K562 (cell line): ENCODE results near the gene BAD. TPM values are rescaled to one million over a fixed set of nuclear protein-coding genes. Genes with fewer than 3 reads are reported as not detected.

ENCODE experiments used
- ATAC-seq: fragments of 200-7000 bp; cut with Tn5 transposase; 3 replicates; pipeline ENCODE4 v1.9.1; 2020; ENCODE audit warnings: moderate library complexity
- BruUV-seq: library from RNA; stranded (reverse); fragments of 400-500 nt; replicated peaks from 2 replicates; lab custom pipeline; 2021; lab: Mats Ljungman, UMichigan
- CTCF ChIA-PET: fragments of 300-600 bp; formaldehyde crosslinking; extraction: SDS; loops from one replicate; lab custom pipeline; 2021; ENCODE audit warnings: low intra/inter-chr PET ratio; lab: Yijun Ruan, JAX
- POLR2A ChIA-PET: fragments of 300-600, 350-650 bp; sonication (Branson Sonifier 250); formaldehyde crosslinking; extraction: SDS; loops from one replicate; lab custom pipeline; 2021; ENCODE audit warnings: antibody characterized with exemption, inconsistent platforms; lab: Yijun Ruan, JAX
- DNase-seq, 4 experiments: peaks; one replicate each; pipeline versions ENCODE4 v3.0.0 to v3.0.0-alpha.2; 2011 to 2018; ENCODE audit warnings: low spot score in 3 of 4, mixed read lengths in 3 of 4; ENCODE audit errors: extremely low read depth in 1 of 4
- FAIRE-seq: peaks from 2 replicates; lab custom pipeline; 2011; peaks lifted over from hg19 to GRCh38; lab: Jason Lieb, UNC
- H2AFZ ChIP-seq: 2 replicates; pipeline ENCODE4 v1.6.0; 2011; ENCODE audit warnings: low read depth, low read length, control low read depth, inconsistent platforms
- H3K27ac ChIP-seq: fragments of 200-600 bp; 3 replicates; pipeline ENCODE4 v1.8.0; 2011; ENCODE audit warnings: low read depth, mild to moderate bottlenecking, control low read depth, inconsistent platforms, low read length, moderate library complexity, mixed read lengths; ENCODE audit errors: extremely low read depth
- H3K27me3 ChIP-seq, 2 experiments: fragments of 300-600 bp in 1 of 2; 2 replicates in 1 of 2; 3 replicates in 1 of 2; pipeline versions ENCODE4 v1.6.0 to v1.8.0; 2011; ENCODE audit warnings: inconsistent platforms in 2 of 2, low read length in 2 of 2, mild to moderate bottlenecking in 1 of 2, mixed read lengths in 1 of 2, moderate library complexity in 1 of 2; ENCODE audit not compliant: control insufficient read depth in 2 of 2, insufficient read depth in 2 of 2
- H3K36me3 ChIP-seq: fragments of 300-600 bp; 3 replicates; pipeline ENCODE4 v1.8.0; 2011; ENCODE audit warnings: mild to moderate bottlenecking, low read length, inconsistent platforms; ENCODE audit not compliant: control insufficient read depth, insufficient read depth
- H3K4me1 ChIP-seq, 2 experiments: fragments of 200-600 bp in 1 of 2; replicated peaks in 1 of 2; 2 replicates in 1 of 2; 3 replicates in 1 of 2; pipeline versions ENCODE4 v1.5.1 to v1.8.0; 2011; ENCODE audit warnings: inconsistent platforms in 2 of 2, low read length in 2 of 2, mild to moderate bottlenecking in 1 of 2, mixed read lengths in 1 of 2, moderate library complexity in 1 of 2; ENCODE audit not compliant: control insufficient read depth in 2 of 2, insufficient read depth in 2 of 2
- H3K4me2 ChIP-seq: 2 replicates; pipeline ENCODE4 v1.6.1; 2011; ENCODE audit warnings: low read length, control low read depth, inconsistent platforms, mixed read lengths; ENCODE audit not compliant: insufficient read depth
- H3K4me3 ChIP-seq: fragments of 200-600 bp; sonication (generic), shearing (Covaris generic); 2 replicates; pipeline ENCODE4 v1.5.1; 2016; ENCODE audit warnings: control low read depth, inconsistent platforms
- H3K79me2 ChIP-seq: fragments of 200-600 bp; 3 replicates; pipeline ENCODE4 v1.8.0; 2011; ENCODE audit warnings: low read length, inconsistent platforms; ENCODE audit not compliant: control insufficient read depth, insufficient read depth
- H3K9ac ChIP-seq, 2 experiments: 2 replicates each; pipeline versions ENCODE4 v1.6.0 to v1.6.1; 2011; ENCODE audit warnings: low read depth in 2 of 2, low read length in 2 of 2, control low read depth in 1 of 2, inconsistent platforms in 1 of 2, mild to moderate bottlenecking in 1 of 2, mixed read lengths in 1 of 2; ENCODE audit not compliant: insufficient read depth in 1 of 2
- H3K9me1 ChIP-seq: one replicate; pipeline ENCODE4 v1.6.0; 2011; ENCODE audit warnings: inconsistent platforms, mild to moderate bottlenecking, low read length, moderate library complexity; ENCODE audit not compliant: control insufficient read depth, insufficient read depth
- H3K9me3 ChIP-seq: replicated peaks from 2 replicates; pipeline ENCODE4 v1.5.1; 2011; ENCODE audit warnings: low read depth, low read length, inconsistent platforms; ENCODE audit not compliant: control insufficient read depth, insufficient read depth
- H4K20me1 ChIP-seq: replicated peaks from 2 replicates; pipeline ENCODE4 v1.6.1; 2011; ENCODE audit warnings: low read length, inconsistent platforms, mixed read lengths; ENCODE audit not compliant: control insufficient read depth, insufficient read depth
- BHLHE40 ChIP-seq: IDR thresholded peaks from 2 replicates; pipeline ENCODE4 v1.6.1; 2011; ENCODE audit warnings: low read length, improper control_type of control experiment
- CREM ChIP-seq: IDR thresholded peaks from 2 replicates; pipeline ENCODE4 v1.6.1; 2014; ENCODE audit warnings: antibody characterized with exemption, low read depth
- EGR1 ChIP-seq: fragments of 450-650 bp; conservative IDR thresholded peaks from 2 replicates; pipeline ENCODE4 v1.6.1; 2017; ENCODE audit warnings: mild to moderate bottlenecking
- FOXK1 ChIP-seq: sonication (generic); formaldehyde crosslinking; IDR thresholded peaks from 2 replicates; pipeline ENCODE4 v1.8.0; 2022; ENCODE audit warnings: missing genetic modification reagents, mild to moderate bottlenecking, borderline replicate concordance
- HNRNPUL1 ChIP-seq: fragments of 200-400 bp; formaldehyde crosslinking; IDR thresholded peaks from 2 replicates; pipeline ENCODE4 v1.6.1; 2017; ENCODE audit warnings: low read length
- JUNB ChIP-seq: fragments of 450-650 bp; formaldehyde crosslinking; conservative IDR thresholded peaks from 2 replicates; pipeline ENCODE4 v1.4.0; 2020; ENCODE audit warnings: mild to moderate bottlenecking
- KAT2B ChIP-seq: IDR thresholded peaks from one replicate; pipeline ENCODE4 v1.6.1; 2012; ENCODE audit warnings: low read depth, mild to moderate bottlenecking, control low read depth, inconsistent platforms, low read length, moderate library complexity
- TBP ChIP-seq: optimal IDR thresholded peaks from 2 replicates; pipeline ENCODE3; 2011; ENCODE audit warnings: low read depth, low read length, improper control_type of control experiment
- ZNF124 ChIP-seq: sonication (generic); formaldehyde crosslinking; IDR thresholded peaks from 2 replicates; pipeline ENCODE4 v1.8.1; 2022; ENCODE audit warnings: missing genetic modification reagents
- ZSCAN32 ChIP-seq: fragments of 450-650 bp; formaldehyde crosslinking; IDR thresholded peaks from 2 replicates; pipeline ENCODE4 v1.4.0; 2020; ENCODE audit warnings: mild to moderate bottlenecking, moderate library complexity
- WGBS: fragments of 100-300 bp; shearing (Covaris generic); methylation state at CpG from one replicate; pipeline ENCODE4 v1.1.6; 2016; ENCODE audit warnings: low coverage, mixed read lengths; ENCODE audit not compliant: insufficient coverage; ENCODE audit errors: missing lambda C conversion rate; 5-methylcytosine and 5-hydroxymethylcytosine counted together
- in situ Hi-C: fragments of 300-500 bp; cut with MboI; formaldehyde crosslinking; loops from 4 replicates; pipeline ENCODE4 v1.15.0; 2018; ENCODE audit warnings: inconsistent platforms, mixed read lengths
- intact Hi-C: fragments of 100-400 bp; cut with micrococcal nuclease; formaldehyde crosslinking; loops from 2 replicates; pipeline ENCODE4 v1.14.2; 2022
- polyA plus RNA-seq, 8 experiments: library from polyadenylated mRNA; depleted of rRNA in 4 of 8; stranded (reverse) in 5 of 8; unstranded in 3 of 8; fragments of >200 nt; fragmentation: Nextera tagmentation in 2 of 8; fragmentation: Illumina TruSeq in 1 of 8; extraction: Ambion mirVana in 2 of 8; extraction: Trizol in 1 of 8; gene quantifications; 2 replicates each; pipeline versions ENCODE4 v1.2.1 to v1.2.3, GENCODE V29; 2011 to 2014; ENCODE audit warnings: inconsistent platforms in 1 of 8, missing spikeins in 1 of 8
- total RNA-seq, 7 experiments: library from RNA; depleted of rRNA in 6 of 7; stranded (reverse); fragments of >200 nt in 6 of 7; fragmentation: Illumina TruSeq in 2 of 7; extraction: Trizol in 2 of 7; gene quantifications; 2 replicates each; pipeline versions ENCODE4 v1.2.1 to v1.2.3, GENCODE V29; 2011 to 2021; ENCODE audit warnings: low replicate concordance in 1 of 7
- TF ChIP-seq, protein P1 (sequence below): sonication (generic); formaldehyde crosslinking; IDR thresholded peaks from 2 replicates; pipeline ENCODE4 v1.4.0; 2020; ENCODE audit warnings: mild to moderate bottlenecking, missing genetic modification reagents
- TF ChIP-seq, protein P2 (sequence below), 2 experiments: IDR thresholded peaks in 1 of 2; conservative IDR thresholded peaks in 1 of 2; 2 replicates each; pipeline ENCODE4 v1.6.1; 2016; ENCODE audit warnings: low read depth in 2 of 2, mild to moderate bottlenecking in 1 of 2, missing compliant biosample characterization in 1 of 2, missing genetic modification characterization in 1 of 2, moderate library complexity in 1 of 2
- TF ChIP-seq, protein P3 (sequence below): fragments of 250-450 bp; sonication (Bioruptor Pico); IDR thresholded peaks from 2 replicates; pipeline ENCODE4 v1.8.0; 2022; ENCODE audit warnings: inconsistent platforms

The BAD gene
- total and polyA plus RNA-seq, 9 of the 15 experiments (the other 6 are each of a cell fraction or from before 2014, with no cell fraction given) = 0.61 to 45.6 (median 11.8) TPM

DNA sequence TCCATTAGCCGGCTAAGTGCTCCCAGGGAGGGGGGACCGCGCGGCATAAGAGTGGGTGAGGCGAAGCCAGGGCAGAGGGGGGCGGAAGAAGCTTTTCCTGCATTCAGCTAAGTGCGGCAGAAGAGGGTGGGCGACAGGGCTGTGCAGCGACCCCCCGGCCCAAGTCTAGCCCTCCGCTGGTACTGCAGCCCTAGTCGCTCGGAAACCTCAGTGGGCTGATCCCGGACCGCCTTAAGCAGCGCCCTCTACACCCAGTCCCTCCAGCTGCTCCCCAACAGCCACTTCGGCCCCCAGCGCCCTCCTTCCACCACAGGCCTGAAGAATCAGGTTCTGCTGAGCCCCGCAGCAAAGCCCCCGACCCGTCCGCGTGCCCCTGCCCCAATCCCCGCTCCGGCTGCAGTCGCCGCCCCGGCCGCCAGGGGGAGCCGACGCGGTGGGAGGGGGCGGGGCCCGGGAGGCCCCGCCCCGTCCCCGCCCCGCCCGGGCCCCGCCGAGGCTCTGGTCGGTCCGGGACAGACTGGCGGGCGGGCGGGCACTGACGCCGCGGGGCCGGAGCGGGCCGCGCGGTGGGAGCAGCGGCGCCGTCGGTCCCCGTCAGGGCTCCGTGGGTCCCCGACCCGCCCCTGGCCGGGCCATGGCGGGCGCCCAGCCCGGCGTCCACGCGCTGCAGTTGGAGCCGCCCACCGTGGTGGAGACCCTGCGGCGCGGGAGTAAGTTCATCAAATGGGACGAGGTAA, 33.3 kb downstream of the BAD start, which contains the start of gene PLCB3 (continued):
- TF ChIP-seq, protein P1, sequence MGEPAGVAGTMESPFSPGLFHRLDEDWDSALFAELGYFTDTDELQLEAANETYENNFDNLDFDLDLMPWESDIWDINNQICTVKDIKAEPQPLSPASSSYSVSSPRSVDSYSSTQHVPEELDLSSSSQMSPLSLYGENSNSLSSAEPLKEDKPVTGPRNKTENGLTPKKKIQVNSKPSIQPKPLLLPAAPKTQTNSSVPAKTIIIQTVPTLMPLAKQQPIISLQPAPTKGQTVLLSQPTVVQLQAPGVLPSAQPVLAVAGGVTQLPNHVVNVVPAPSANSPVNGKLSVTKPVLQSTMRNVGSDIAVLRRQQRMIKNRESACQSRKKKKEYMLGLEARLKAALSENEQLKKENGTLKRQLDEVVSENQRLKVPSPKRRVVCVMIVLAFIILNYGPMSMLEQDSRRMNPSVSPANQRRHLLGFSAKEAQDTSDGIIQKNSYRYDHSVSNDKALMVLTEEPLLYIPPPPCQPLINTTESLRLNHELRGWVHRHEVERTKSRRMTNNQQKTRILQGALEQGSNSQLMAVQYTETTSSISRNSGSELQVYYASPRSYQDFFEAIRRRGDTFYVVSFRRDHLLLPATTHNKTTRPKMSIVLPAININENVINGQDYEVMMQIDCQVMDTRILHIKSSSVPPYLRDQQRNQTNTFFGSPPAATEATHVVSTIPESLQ = 0 out of 2 replicates have a peak, but pooled peaks have one; percentile 41
- TF ChIP-seq TBP (peak; percentile 29), ZNF124 (no peak), CREM (no peak), KAT2B (no peak)

DNA sequence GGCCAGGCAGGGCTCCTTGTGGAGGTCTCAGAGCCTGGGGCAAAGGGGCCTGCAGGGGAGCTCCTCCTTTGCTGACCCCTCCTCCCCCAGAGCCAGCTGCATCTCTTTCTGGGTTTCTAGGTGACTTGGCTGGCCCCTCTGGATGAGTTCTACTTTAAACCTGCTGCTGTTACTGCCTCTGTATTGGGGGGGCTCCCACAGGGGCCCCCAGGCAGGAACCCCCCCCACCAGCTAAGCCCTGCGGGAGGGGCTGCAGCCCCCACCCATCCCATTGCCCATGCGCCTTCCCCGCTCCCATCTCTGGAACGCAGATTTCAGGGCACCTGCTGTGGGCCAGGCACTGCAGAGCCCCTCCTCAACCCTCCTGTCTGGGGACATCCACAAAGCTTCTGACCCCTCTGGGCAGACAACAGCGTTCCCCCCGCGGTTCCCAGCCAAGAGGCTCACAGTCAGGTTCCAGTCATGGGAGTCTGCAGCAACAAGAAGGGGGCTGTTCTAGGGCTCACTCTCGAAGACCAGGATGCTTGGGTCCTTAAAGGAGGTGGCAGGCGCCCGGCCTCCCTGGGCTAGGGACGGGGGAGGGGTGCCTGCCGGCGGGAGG, 34.0 kb downstream of the BAD start:
- in situ Hi-C loops (no loop called here), intact Hi-C loops (no loop called here)
- peak in 2 of 4 experiments; percentile 69 to 75 for DNase-seq
- WGBS = 9% methylated on average over 10 of the region's 13 CpGs
- ChIA-PET CTCF (interaction anchor here (0.7 kb wide), 1 partner anchor 50 kb away, joined by 3 read pairs; the partner anchor contains the start of gene CATSPERZ), POLR2A (interaction anchor here (0.5 to 7.8 kb wide), 6 partner anchors 9 to 1260 kb away, joined by 3 to 58 read pairs (median 3); partner anchors contain the start of gene FERMT3)
- peaks cover 36% of the 10 kb centered on the region for H3K79me2 ChIP-seq
- peak; percentile 41 for ATAC-seq
- peak overlapping the region; percentile 94 for H2AFZ ChIP-seq
- FAIRE-seq = no peak
- H3K9me1 ChIP-seq = no peaks in the 10 kb centered on the region
- no peaks in the 10 kb centered on the region for H3K27me3 ChIP-seq
- peaks cover 7% of the 10 kb centered on the region for H4K20me1 ChIP-seq
- no peaks in the 10 kb centered on the region for H3K9me3 ChIP-seq
- H3K36me3 ChIP-seq = peaks cover 32% of the 10 kb centered on the region; the same call in 2 of the 3 replicates
- peak overlapping the region; percentile 84 to 95; a peak in 3 of 4 replicates for H3K9ac ChIP-seq
- peaks cover 30 to 89% of the 10 kb centered on the region in 2 experiments for H3K4me1 ChIP-seq
- no TSS peak for BruUV-seq
- H3K4me3 ChIP-seq = peak overlapping the region; percentile 87
- H3K27ac ChIP-seq = peak overlapping the region; percentile 80; the same call in 1 of the 3 replicates
- H3K4me2 ChIP-seq = peak overlapping the region; percentile 88
- TF ChIP-seq FOXK1 (CRISPR knock-in tag) = no peak
- TF ChIP-seq HNRNPUL1 = no peak
- no peak for TF ChIP-seq BHLHE40
- TF ChIP-seq, protein P2, sequence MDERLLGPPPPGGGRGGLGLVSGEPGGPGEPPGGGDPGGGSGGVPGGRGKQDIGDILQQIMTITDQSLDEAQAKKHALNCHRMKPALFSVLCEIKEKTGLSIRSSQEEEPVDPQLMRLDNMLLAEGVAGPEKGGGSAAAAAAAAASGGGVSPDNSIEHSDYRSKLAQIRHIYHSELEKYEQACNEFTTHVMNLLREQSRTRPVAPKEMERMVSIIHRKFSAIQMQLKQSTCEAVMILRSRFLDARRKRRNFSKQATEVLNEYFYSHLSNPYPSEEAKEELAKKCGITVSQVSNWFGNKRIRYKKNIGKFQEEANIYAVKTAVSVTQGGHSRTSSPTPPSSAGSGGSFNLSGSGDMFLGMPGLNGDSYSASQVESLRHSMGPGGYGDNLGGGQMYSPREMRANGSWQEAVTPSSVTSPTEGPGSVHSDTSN (CRISPR knock-in tag; IDR thresholded peaks at IDR 0.05; ENCODE audit: low read depth) = no peak
- TF ChIP-seq, protein P2 (tag; conservative IDR thresholded peaks at IDR 0.05; ENCODE audit: low read depth) = no peak
- no peak for TF ChIP-seq JUNB (CRISPR knock-in tag)
- TF ChIP-seq, protein P3, sequence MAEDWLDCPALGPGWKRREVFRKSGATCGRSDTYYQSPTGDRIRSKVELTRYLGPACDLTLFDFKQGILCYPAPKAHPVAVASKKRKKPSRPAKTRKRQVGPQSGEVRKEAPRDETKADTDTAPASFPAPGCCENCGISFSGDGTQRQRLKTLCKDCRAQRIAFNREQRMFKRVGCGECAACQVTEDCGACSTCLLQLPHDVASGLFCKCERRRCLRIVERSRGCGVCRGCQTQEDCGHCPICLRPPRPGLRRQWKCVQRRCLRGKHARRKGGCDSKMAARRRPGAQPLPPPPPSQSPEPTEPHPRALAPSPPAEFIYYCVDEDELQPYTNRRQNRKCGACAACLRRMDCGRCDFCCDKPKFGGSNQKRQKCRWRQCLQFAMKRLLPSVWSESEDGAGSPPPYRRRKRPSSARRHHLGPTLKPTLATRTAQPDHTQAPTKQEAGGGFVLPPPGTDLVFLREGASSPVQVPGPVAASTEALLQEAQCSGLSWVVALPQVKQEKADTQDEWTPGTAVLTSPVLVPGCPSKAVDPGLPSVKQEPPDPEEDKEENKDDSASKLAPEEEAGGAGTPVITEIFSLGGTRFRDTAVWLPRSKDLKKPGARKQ = no peak
- no peak for TF ChIP-seq ZSCAN32 (CRISPR knock-in tag)
- TF ChIP-seq EGR1 = no peak
